Fibroblast of villous mesenchyme (primary cell): ENCODE data around the gene OR10J1. TPM values are rescaled to one million over a fixed set of nuclear protein-coding genes. Genes with fewer than 3 reads are reported as not detected.

ENCODE experiments used
- DNase-seq: peaks from one replicate; pipeline ENCODE4 v3.0.0-alpha.2; 2010; ENCODE audit warnings: low read depth
- H3K4me3 ChIP-seq: 2 replicates; pipeline ENCODE4 v1.5.1; 2011; ENCODE audit warnings: low read depth, mild to moderate bottlenecking, low read length
- CTCF ChIP-seq: IDR thresholded peaks from 2 replicates; pipeline ENCODE4 v1.5.1; 2012; ENCODE audit warnings: low read depth, mild to moderate bottlenecking, low read length; ENCODE audit not compliant: insufficient read depth
- total RNA-seq: library from RNA; depleted of rRNA; stranded (reverse); fragments of >200 nt; gene quantifications from 2 replicates; pipeline ENCODE4 v1.2.3, GENCODE V29; 2012

The OR10J1 gene
- total RNA-seq, 1 donor = not detected

- no peak for TF ChIP-seq CTCF
- no peak for DNase-seq
- no peak overlapping the region for H3K4me3 ChIP-seq
These were observed 35.4 kb downstream of the OR10J1 start for GRCh38 chr1:159474926-159475325.

GRCh38 chr1:159483501-159483900 lies 44.0 kb downstream of the OR10J1 start:
- no peak for TF ChIP-seq CTCF
- no peak for DNase-seq
- H3K4me3 ChIP-seq = no peak overlapping the region

Other genes starting within 250 kb of the OR10J1 start
- gene ACKR1, start 234.8 kb upstream of the OR10J1 start, total RNA-seq = not detected in 2 replicates
- gene FCER1A, start 137.4 kb upstream of the OR10J1 start, total RNA-seq = not detected in 2 replicates
- gene OR10J4, start 7.5 kb upstream of the OR10J1 start, total RNA-seq = not detected in 2 replicates
- not detected in 2 replicates for gene OR10J5, start 96.3 kb downstream of the OR10J1 start, total RNA-seq
- gene APCS, start 148.1 kb downstream of the OR10J1 start, total RNA-seq = not detected in 2 replicates